Nephron (organoid): ENCODE results near the gene HBG1.

Experiments used
- H3K27ac Mint-ChIP-seq, 3 experiments: 2 replicates each; pipeline ENCODE4 v1.8.0; 2020; ENCODE audit warnings: mixed read lengths in 3 of 3, mild to moderate bottlenecking in 2 of 3, moderate library complexity in 1 of 3
- H3K27me3 Mint-ChIP-seq: 2 replicates; pipeline ENCODE4 v1.8.0; 2021; ENCODE audit warnings: low read depth, mild to moderate bottlenecking, moderate library complexity, mixed read lengths
- H3K36me3 Mint-ChIP-seq: 2 replicates; pipeline ENCODE4 v1.8.0; 2020; ENCODE audit warnings: low read depth, mixed read lengths
- H3K4me1 Mint-ChIP-seq: 2 replicates; pipeline ENCODE4 v1.8.0; 2020; ENCODE audit warnings: mixed read lengths
- H3K4me3 Mint-ChIP-seq, 3 experiments: 2 replicates each; pipeline ENCODE4 v1.8.0; 2020; ENCODE audit warnings: mild to moderate bottlenecking in 3 of 3, mixed read lengths in 3 of 3, moderate library complexity in 2 of 3
- H3K9me3 Mint-ChIP-seq: 2 replicates; pipeline ENCODE4 v1.8.0; 2020; ENCODE audit warnings: mixed read lengths
- CTCF ChIP-seq, 3 experiments: fragments of 200-600 bp; sonication (generic); IDR thresholded peaks; one replicate each; pipeline ENCODE4 v1.5.0; 2021; ENCODE audit warnings: antibody characterized with exemption in 3 of 3; ENCODE audit not compliant: unreplicated experiment in 3 of 3

HBG1 gene

GRCh38 chr11:5290106-5290505, 40.4 kb upstream of the HBG1 start:
- Mint-ChIP-seq H3K27ac (no peak overlapping the region), H3K4me1 (no peaks in the 10 kb centered on the region), H3K9me3 (no peaks in the 10 kb centered on the region), H3K36me3 (no peaks in the 10 kb centered on the region), H3K4me3 (no peak overlapping the region), H3K27me3 (no peaks in the 10 kb centered on the region)
- TF ChIP-seq CTCF (IDR thresholded peaks at IDR 0.05; ENCODE audit: unreplicated experiment in 3 of 3): no peak

- no peaks in the 10 kb centered on the region for H3K9me3 Mint-ChIP-seq
- H3K36me3 Mint-ChIP-seq: no peaks in the 10 kb centered on the region
- no peak overlapping the region for H3K4me3 Mint-ChIP-seq
- H3K4me1 Mint-ChIP-seq: no peaks in the 10 kb centered on the region
- no peak for TF ChIP-seq CTCF (IDR thresholded peaks at IDR 0.05; ENCODE audit: unreplicated experiment in 3 of 3)
- H3K27ac Mint-ChIP-seq: no peak overlapping the region
- no peaks in the 10 kb centered on the region for H3K27me3 Mint-ChIP-seq
Measured at GRCh38 chr11:5289696-5290095, 40.0 kb upstream of the HBG1 start.

GRCh38 chr11:5288906-5289550, 39.4 kb upstream of the HBG1 start:
- Mint-ChIP-seq H3K9me3 (no peaks in the 10 kb centered on the region), H3K4me1 (no peaks in the 10 kb centered on the region)
- TF ChIP-seq CTCF (IDR thresholded peaks at IDR 0.05; ENCODE audit: unreplicated experiment in 3 of 3): no peak

GRCh38 chr11:5288108-5288905, 38.6 kb upstream of the HBG1 start:
- Mint-ChIP-seq H3K27ac (no peak overlapping the region), H3K4me1 (no peaks in the 10 kb centered on the region), H3K4me3 (no peak overlapping the region), H3K9me3 (no peaks in the 10 kb centered on the region), H3K27me3 (no peaks in the 10 kb centered on the region), H3K36me3 (no peaks in the 10 kb centered on the region)
- no peak for TF ChIP-seq CTCF (IDR thresholded peaks at IDR 0.05; ENCODE audit: unreplicated experiment in 3 of 3)

More at GRCh38 chr11:5288906-5289550, 39.4 kb upstream of the HBG1 start:
- no peak overlapping the region for H3K4me3 Mint-ChIP-seq
- H3K36me3 Mint-ChIP-seq: no peaks in the 10 kb centered on the region
- no peaks in the 10 kb centered on the region for H3K27me3 Mint-ChIP-seq
- no peak overlapping the region for H3K27ac Mint-ChIP-seq

- H3K27ac Mint-ChIP-seq: no peak overlapping the region
- H3K4me3 Mint-ChIP-seq: no peak overlapping the region
- no peak for TF ChIP-seq CTCF (IDR thresholded peaks at IDR 0.05; ENCODE audit: unreplicated experiment in 3 of 3)
- H3K9me3 Mint-ChIP-seq: no peaks in the 10 kb centered on the region
- no peaks in the 10 kb centered on the region for H3K27me3 Mint-ChIP-seq
- no peaks in the 10 kb centered on the region for H3K4me1 Mint-ChIP-seq
- no peaks in the 10 kb centered on the region for H3K36me3 Mint-ChIP-seq
Measured at GRCh38 chr11:5286901-5287300, 37.2 kb upstream of the HBG1 start.
